GM13977 (cell line): ENCODE measurements around the gene LRRC46.

Experiments used
- DNase-seq: peaks from one replicate; pipeline ENCODE4 v3.0.0; 2012; ENCODE audit warnings: low spot score
- CTCF ChIP-seq: IDR thresholded peaks from 2 replicates; pipeline ENCODE4 v1.5.1; 2012; ENCODE audit warnings: mild to moderate bottlenecking, control low read depth; ENCODE audit not compliant: insufficient read depth; ENCODE audit errors: extremely low read depth, missing control alignments
- in situ Hi-C: fragments of 300-500 bp; cut with MboI; formaldehyde crosslinking; loops from one replicate; pipeline ENCODE4 v1.12.0; 2022; ENCODE audit warnings: low sequenced_read_pairs, low pct_unique_long_range_greater_than_20kb, mixed read lengths, inconsistent platforms; ENCODE audit not compliant: unreplicated experiment

The LRRC46 gene

GRCh38 chr17:47882247-47882646, 50.8 kb downstream of the LRRC46 start:
- no peak for TF ChIP-seq CTCF
- in situ Hi-C loops = no loop called here
- DNase-seq = no peak

GRCh38 chr17:47882695-47883588, 51.5 kb downstream of the LRRC46 start:
- in situ Hi-C loops = no loop called here
- no peak for DNase-seq
- no peak for TF ChIP-seq CTCF

GRCh38 chr17:47883589-47884426, 52.3 kb downstream of the LRRC46 start:
- in situ Hi-C loops = no loop called here
- TF ChIP-seq CTCF = no peak
- no peak for DNase-seq

- DNase-seq = no peak
- TF ChIP-seq CTCF = no peak
- in situ Hi-C loops = no loop called here
Observed at GRCh38 chr17:47884427-47884740, 52.9 kb downstream of the LRRC46 start.

GRCh38 chr17:47884905-47885730, 53.6 kb downstream of the LRRC46 start:
- in situ Hi-C loops = no loop called here
- TF ChIP-seq CTCF = no peak
- no peak for DNase-seq
